ENCODE measurements around the gene PDZD2.

Gene PDZD2

DNA sequence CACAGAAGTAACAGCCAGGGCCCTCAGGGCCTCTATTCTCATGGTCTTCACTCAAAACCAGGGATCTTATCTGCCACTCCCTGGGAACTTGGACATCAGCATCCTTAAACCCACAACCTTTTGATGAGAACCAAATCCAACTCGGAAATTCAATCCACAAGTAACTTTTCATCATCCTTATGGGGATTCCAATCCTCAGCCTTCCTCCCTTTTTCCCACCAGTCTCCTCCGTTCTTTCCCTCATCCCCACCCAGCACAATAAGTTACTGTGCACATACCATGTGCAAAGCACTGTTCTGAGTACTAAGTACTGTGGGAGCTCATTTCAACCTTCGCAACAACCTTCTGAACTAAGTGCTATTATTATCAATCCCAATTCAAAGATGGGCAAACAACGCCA, 518.1 kb downstream of the PDZD2 start:
- no peak for DNase-seq

DNA sequence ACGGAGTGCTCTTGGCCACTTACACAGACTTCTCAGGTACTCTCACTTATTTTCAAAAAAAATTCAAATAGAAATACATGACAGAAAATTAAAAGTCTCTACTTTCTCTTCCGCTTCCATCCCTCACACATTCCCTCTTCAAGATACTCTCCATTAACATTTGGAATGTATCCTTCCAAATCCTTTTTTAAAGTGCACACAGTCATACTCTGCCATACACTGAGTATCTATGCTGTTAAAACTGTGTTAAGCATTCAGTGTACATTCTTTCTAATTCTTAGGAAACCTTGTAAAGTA, 519.7 kb downstream of the PDZD2 start:
- no peak for DNase-seq

DNA sequence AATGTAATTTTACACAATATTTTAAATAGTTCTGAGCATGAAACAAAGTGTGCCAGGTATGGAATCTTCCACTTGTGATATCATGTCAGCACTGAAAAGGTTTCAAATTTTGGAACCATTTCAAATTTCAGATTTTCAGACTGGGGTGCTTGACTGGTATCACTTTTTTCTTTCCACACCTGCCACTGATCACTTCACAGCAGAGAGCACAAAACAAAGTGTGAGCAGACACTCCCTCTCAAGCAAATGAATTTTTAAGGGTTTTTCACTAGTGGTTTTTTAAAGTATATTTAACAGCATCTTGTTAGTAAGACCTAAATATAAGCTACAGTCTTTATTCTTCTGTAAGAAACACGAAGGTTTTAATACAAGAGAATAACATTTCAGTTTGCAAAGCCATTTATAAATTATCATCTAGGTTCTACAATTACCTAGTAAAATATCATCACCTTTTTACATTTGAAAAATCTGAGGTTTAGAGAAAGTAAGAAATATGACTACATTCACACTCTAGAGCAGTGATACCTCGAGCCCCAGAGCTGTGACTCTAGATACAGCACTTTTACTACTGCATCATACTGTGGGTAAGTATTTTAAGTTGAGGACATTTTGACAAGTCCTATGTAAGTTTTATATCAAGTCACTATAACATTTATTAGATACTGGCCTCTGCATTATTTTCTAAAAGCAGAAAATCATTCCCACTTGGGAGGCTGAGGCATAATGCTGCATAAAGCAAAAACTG, 520.6 kb downstream of the PDZD2 start:
- no peak for DNase-seq

DNA sequence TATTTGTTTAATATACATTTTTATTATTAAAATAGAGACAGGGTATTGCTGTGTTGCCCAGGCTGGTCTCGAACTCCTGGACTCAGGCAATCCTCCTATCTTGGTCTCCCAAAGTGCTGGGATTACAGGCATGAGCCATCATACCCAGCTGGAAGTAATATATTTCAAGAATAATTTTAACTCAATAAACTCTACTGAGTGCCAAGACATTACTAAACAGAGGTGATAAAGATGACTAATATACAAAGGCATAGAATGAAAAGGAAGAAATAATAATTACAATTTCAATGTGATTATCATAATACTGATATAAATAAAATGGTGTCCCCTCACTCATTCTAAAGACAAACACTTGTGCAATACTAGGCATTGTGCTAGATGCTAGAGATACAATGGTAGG, 521.3 kb downstream of the PDZD2 start:
- no peak for DNase-seq
